HCT116 (cell line): ENCODE data around the gene OSBP2. TPM values are rescaled to one million over a fixed set of nuclear protein-coding genes. Genes with fewer than 3 reads are reported as not detected.

ENCODE experiments used
- ATAC-seq: fragments of 200-7000 bp; cut with Tn5 transposase; 2 replicates; pipeline ENCODE4 v1.9.1; 2020; ENCODE audit warnings: mild to moderate bottlenecking, moderate library complexity
- BruUV-seq: library from RNA; stranded (reverse); fragments of 400-500 nt; replicated peaks from 2 replicates; lab custom pipeline; 2021; lab: Mats Ljungman, UMichigan
- CTCF ChIA-PET: fragments of 300-600 bp; sonication (Branson Sonifier 250); formaldehyde crosslinking; loops from one replicate; lab custom pipeline; 2021; ENCODE audit warnings: antibody characterized with exemption; lab: Charles Lee
- POLR2A ChIA-PET: fragments of 300-600, 350-600 bp; sonication (Branson Sonifier 250); formaldehyde crosslinking; loops from one replicate; lab custom pipeline; 2021; ENCODE audit warnings: antibody characterized with exemption; lab: Charles Lee
- RAD21 ChIA-PET, 2 experiments: fragments of 300-600 bp; sonication (Branson Sonifier 250); formaldehyde crosslinking; loops; one replicate each; lab custom pipeline; 2023; ENCODE audit warnings: low total read pairs in 2 of 2; ENCODE audit not compliant: uncharacterized antibody in 2 of 2, unreplicated experiment in 2 of 2, low non-redundant PET in 1 of 2; lab: Charles Lee
- DNase-seq: peaks from one replicate; pipeline ENCODE4 v3.0.0-alpha.2; 2010; ENCODE audit warnings: low read depth, low spot score
- H2AFZ ChIP-seq: fragments of 200-600 bp; shearing (Covaris generic), sonication (generic); 2 replicates; pipeline ENCODE4 v1.6.1; 2017; ENCODE audit warnings: low read depth, mixed run types, mixed read lengths, antibody characterized with exemption, low read length; ENCODE audit not compliant: poor library complexity, severe bottlenecking
- H3K27ac ChIP-seq: 2 replicates; pipeline ENCODE4 v1.5.1; 2012; ENCODE audit warnings: low read depth, low read length
- H3K27me3 ChIP-seq: fragments of 200-600 bp; sonication (generic); 2 replicates; pipeline ENCODE4 v1.6.1; 2016; ENCODE audit warnings: mixed run types, low read length, mixed read lengths; ENCODE audit not compliant: insufficient read depth
- H3K36me3 ChIP-seq, 2 experiments: fragments of 200-500 bp in 1 of 2; fragments of 200-600 bp in 1 of 2; sonication (Bioruptor generic) in 1 of 2; sonication (generic) in 1 of 2; 2 replicates each; pipeline versions ENCODE4 v1.5.1 to v1.6.1; 2014 to 2016; ENCODE audit warnings: low read length in 2 of 2, inconsistent platforms in 1 of 2, mixed read lengths in 1 of 2, mixed run types in 1 of 2; ENCODE audit not compliant: insufficient read depth in 2 of 2, control insufficient read depth in 1 of 2
- H3K4me1 ChIP-seq, 2 experiments: fragments of 200-600 bp in 1 of 2; sonication (generic) in 1 of 2; 2 replicates each; pipeline versions ENCODE4 v1.5.1 to v1.6.1; 2012 to 2017; ENCODE audit warnings: low read length in 2 of 2, inconsistent platforms in 1 of 2, mild to moderate bottlenecking in 1 of 2, mixed read lengths in 1 of 2, mixed run types in 1 of 2, moderate library complexity in 1 of 2; ENCODE audit not compliant: insufficient read depth in 2 of 2, control insufficient read depth in 1 of 2
- H3K4me2 ChIP-seq: fragments of 200-600 bp; sonication (generic); 2 replicates; pipeline ENCODE4 v1.6.1; 2017; ENCODE audit warnings: mixed run types, low read length, mixed read lengths
- H3K4me3 ChIP-seq, 2 experiments: fragments of 200-600 bp in 1 of 2; sonication (generic) in 1 of 2; replicated peaks in 1 of 2; 2 replicates each; pipeline ENCODE4 v1.5.1; 2011 to 2016; ENCODE audit warnings: low read length in 2 of 2, control low read depth in 1 of 2, low read depth in 1 of 2, mild to moderate bottlenecking in 1 of 2, mixed read lengths in 1 of 2, mixed run types in 1 of 2
- H3K79me2 ChIP-seq: fragments of 200-600 bp; sonication (generic); 2 replicates; pipeline ENCODE4 v1.6.1; 2017; ENCODE audit warnings: mild to moderate bottlenecking, mixed run types, low read length, moderate library complexity, mixed read lengths; ENCODE audit not compliant: insufficient read depth
- H3K9ac ChIP-seq: fragments of 200-600 bp; sonication (generic); 2 replicates; pipeline ENCODE4 v1.6.1; 2016; ENCODE audit warnings: low read length, mixed read lengths
- H3K9me2 ChIP-seq: fragments of 200-600 bp; sonication (generic), shearing (Covaris generic); 2 replicates; pipeline ENCODE4 v1.6.1; 2017; ENCODE audit warnings: mixed run types, mild to moderate bottlenecking, moderate library complexity; ENCODE audit not compliant: insufficient read depth
- H3K9me3 ChIP-seq, 2 experiments: fragments of 200-500 bp in 1 of 2; fragments of 200-600 bp in 1 of 2; sonication (Bioruptor generic) in 1 of 2; sonication (generic) in 1 of 2; 2 replicates each; pipeline ENCODE4 v1.6.1; 2014 to 2017; ENCODE audit warnings: low read length in 2 of 2, mixed read lengths in 2 of 2, inconsistent platforms in 1 of 2, low read depth in 1 of 2, mild to moderate bottlenecking in 1 of 2, mixed run types in 1 of 2, moderate library complexity in 1 of 2; ENCODE audit not compliant: control insufficient read depth in 1 of 2, insufficient read depth in 1 of 2
- H4K20me1 ChIP-seq: fragments of 200-600 bp; sonication (generic), shearing (Covaris generic); 2 replicates; pipeline ENCODE4 v1.6.1; 2017; ENCODE audit warnings: mixed run types, mild to moderate bottlenecking, moderate library complexity; ENCODE audit not compliant: insufficient read depth
- CBX3 ChIP-seq: IDR thresholded peaks from 2 replicates; pipeline ENCODE4 v1.6.1; 2012; ENCODE audit warnings: low read depth
- CEBPB ChIP-seq: IDR thresholded peaks from 2 replicates; pipeline ENCODE4 v1.6.1; 2012; ENCODE audit warnings: low read depth
- EGR1 ChIP-seq: IDR thresholded peaks from 2 replicates; pipeline ENCODE4 v1.6.1; 2012; ENCODE audit warnings: low read depth
- ELF1 ChIP-seq: IDR thresholded peaks from 2 replicates; pipeline ENCODE4 v1.6.1; 2012; ENCODE audit warnings: low read depth, borderline replicate concordance
- EZH2 ChIP-seq: fragments of 200-600 bp; sonication (generic); IDR thresholded peaks from 2 replicates; pipeline ENCODE4 v1.6.1; 2017; ENCODE audit warnings: antibody characterized with exemption, mixed run types
- POLR2AphosphoS5 ChIP-seq: IDR thresholded peaks from 2 replicates; pipeline ENCODE4 v1.6.1; 2011; ENCODE audit warnings: mild to moderate bottlenecking, low read depth, low read length, moderate library complexity
- SP1 ChIP-seq: IDR thresholded peaks from 2 replicates; pipeline ENCODE4 v1.6.1; 2012; ENCODE audit warnings: low read depth
- YY1 ChIP-seq: IDR thresholded peaks from 2 replicates; pipeline ENCODE4 v1.6.1; 2011; ENCODE audit warnings: low read length, low read depth, moderate library complexity, mild to moderate bottlenecking; ENCODE audit not compliant: insufficient replicate concordance; ENCODE audit errors: extremely low read depth
- ZFX ChIP-seq: fragments of 450-650 bp; IDR thresholded peaks from 2 replicates; pipeline ENCODE4 v1.6.1; 2017
- intact Hi-C: fragments of 100-400 bp; cut with micrococcal nuclease; formaldehyde crosslinking; loops from 2 replicates; pipeline ENCODE4 v1.10.0; 2022
- total RNA-seq: library from RNA; stranded (reverse); gene quantifications from one replicate; pipeline ENCODE4 v1.2.1, GENCODE V29; 2021; ENCODE audit not compliant: unreplicated experiment
- TF ChIP-seq, protein P1 (sequence below), 3 experiments: fragments of 200-600 bp in 1 of 3; sonication (generic) in 1 of 3; IDR thresholded peaks in 2 of 3; conservative IDR thresholded peaks in 1 of 3; 2 replicates each; pipeline ENCODE4 v1.5.1; 2012 to 2017; ENCODE audit warnings: low read depth in 2 of 3, low read length in 2 of 3, antibody characterized with exemption in 1 of 3, borderline replicate concordance in 1 of 3, control low read depth in 1 of 3, mild to moderate bottlenecking in 1 of 3, mixed read lengths in 1 of 3, mixed run types in 1 of 3, moderate library complexity in 1 of 3; ENCODE audit not compliant: insufficient read depth in 1 of 3
- TF ChIP-seq, protein P2 (sequence below): IDR thresholded peaks from 2 replicates; pipeline ENCODE4 v1.6.1; 2011; ENCODE audit warnings: mild to moderate bottlenecking, low read length, moderate library complexity; ENCODE audit not compliant: insufficient replicate concordance; ENCODE audit errors: extremely low read depth
- TF ChIP-seq, protein P3 (sequence below): IDR thresholded peaks from 2 replicates; pipeline ENCODE4 v1.6.1; 2012
- TF ChIP-seq, protein P4 (sequence below): IDR thresholded peaks from 2 replicates; pipeline ENCODE4 v1.6.1; 2012
- TF ChIP-seq, protein P5 (sequence below): IDR thresholded peaks from 2 replicates; pipeline ENCODE4 v1.6.1; 2012; ENCODE audit warnings: low read depth

OSBP2 gene
- total RNA-seq, 1 experiment from 2014 or later = 12.9 TPM

DNA sequence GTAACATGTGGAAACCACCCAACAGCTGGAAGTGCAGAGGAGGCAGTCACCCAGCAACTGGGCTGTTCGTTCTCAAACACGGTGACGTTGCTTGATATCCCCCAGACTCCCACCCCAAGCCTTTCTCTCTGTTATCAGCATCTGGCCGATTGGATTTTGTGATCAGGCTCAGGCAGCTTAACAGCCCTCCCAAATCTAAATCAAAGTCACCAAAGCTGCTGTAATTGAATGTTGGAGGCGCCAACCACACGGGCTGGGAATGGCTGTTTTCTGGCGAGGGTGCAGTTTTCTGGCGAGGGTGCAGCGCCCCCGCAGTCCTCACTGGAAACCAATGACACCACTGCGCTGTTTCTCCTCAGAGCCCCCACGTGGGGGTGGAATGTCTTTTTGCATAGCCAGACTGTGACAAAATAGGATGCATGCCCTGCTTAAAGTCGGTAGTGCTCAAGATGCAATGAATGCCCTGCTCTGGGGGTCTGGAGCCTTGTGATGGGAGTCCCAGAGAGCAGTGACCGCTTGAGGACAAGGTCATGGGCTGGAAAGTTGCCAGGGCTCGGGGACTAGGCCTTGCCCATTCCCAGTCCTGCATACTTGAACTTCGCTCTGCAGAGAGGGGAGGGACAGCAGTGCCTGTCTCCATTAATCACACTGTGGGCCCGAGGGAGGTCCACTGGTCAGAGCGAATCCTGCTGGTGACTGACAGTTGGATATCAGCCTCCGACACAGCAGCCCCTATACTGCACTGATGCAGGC is 168.6 kb downstream of the OSBP2 start (continued):
- no peak for TF ChIP-seq YY1
- TF ChIP-seq, protein P1, sequence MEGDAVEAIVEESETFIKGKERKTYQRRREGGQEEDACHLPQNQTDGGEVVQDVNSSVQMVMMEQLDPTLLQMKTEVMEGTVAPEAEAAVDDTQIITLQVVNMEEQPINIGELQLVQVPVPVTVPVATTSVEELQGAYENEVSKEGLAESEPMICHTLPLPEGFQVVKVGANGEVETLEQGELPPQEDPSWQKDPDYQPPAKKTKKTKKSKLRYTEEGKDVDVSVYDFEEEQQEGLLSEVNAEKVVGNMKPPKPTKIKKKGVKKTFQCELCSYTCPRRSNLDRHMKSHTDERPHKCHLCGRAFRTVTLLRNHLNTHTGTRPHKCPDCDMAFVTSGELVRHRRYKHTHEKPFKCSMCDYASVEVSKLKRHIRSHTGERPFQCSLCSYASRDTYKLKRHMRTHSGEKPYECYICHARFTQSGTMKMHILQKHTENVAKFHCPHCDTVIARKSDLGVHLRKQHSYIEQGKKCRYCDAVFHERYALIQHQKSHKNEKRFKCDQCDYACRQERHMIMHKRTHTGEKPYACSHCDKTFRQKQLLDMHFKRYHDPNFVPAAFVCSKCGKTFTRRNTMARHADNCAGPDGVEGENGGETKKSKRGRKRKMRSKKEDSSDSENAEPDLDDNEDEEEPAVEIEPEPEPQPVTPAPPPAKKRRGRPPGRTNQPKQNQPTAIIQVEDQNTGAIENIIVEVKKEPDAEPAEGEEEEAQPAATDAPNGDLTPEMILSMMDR (IDR thresholded peaks at IDR 0.05 in 2 of 3, conservative IDR thresholded peaks at IDR 0.05 in 1 of 3; ENCODE audit: borderline replicate concordance in 1 of 3, insufficient read depth in 1 of 3, low read depth in 2 of 3, low read length in 2 of 3) = no peak

DNA sequence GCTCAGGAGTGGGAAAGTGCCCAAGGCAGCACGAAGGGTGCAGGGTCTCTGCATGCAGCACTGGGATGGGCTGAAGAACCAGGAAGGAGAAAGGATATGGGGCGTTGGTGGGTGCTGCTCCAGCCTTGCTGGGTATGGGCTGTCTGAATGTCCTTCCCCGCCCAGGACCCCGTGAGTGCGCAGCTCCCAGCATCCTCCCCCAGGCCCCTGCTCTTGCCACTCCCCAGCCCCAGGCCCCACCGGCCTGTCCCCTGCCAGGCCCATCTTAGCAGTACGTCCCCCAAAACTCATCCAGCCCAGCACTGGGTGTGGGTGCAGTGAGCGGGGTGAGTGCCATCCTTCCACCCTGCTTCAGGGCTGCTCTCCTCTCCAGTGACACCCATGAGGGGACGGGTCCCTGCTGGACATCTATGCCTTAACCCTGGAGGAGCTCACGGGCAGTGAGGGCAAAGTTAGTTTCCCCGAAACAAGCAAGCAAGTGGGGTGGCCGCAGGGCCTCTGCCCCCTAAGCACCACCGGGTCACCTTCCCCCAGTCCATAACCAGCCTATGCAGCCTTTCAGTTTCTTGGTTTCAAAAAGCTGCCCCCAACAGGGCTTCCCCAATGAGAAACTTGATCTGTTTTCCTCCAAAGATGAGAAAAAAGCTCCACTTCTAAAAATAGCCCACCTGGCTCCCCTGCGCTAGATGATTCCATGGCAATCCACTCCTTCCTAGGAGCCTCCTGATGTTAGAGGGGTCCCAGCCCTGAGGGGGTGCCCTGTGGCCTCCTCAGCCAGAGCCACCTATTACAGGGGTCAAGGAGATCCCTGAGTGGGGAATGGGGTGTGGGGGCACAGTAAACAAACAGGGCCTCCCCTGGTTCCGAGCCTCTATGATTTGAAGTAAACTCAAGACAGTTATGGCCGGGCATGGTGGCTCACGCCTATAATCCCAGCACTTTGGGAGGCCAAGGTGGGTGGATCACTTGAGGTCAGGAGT is 170.1 kb downstream of the OSBP2 start:
- Histone ChIP-seq H4K20me1 (no peaks in the 10 kb centered on the region), H3K4me3 (no peak overlapping the region), H3K9ac (no peak overlapping the region), H3K4me1 (no peaks in the 10 kb centered on the region; a peak in 1 of 4 replicates), H3K4me2 (no peak overlapping the region), H3K79me2 (no peaks in the 10 kb centered on the region), H2AFZ (no peak overlapping the region), H3K27me3 (no peaks in the 10 kb centered on the region), H3K9me2 (no peaks in the 10 kb centered on the region), H3K9me3 (no peaks in the 10 kb centered on the region), H3K36me3 (no peaks in the 10 kb centered on the region), H3K27ac (no peak overlapping the region)
- ATAC-seq (no peak), DNase-seq (no peak)
- POLR2A ChIA-PET = no interaction called here
- CTCF ChIA-PET = no interaction called here
- RAD21 ChIA-PET = no interaction called here
- BruUV-seq = no TSS peak
- intact Hi-C loops = no loop called here
- TF ChIP-seq ZFX = no peak
- TF ChIP-seq, protein P2, sequence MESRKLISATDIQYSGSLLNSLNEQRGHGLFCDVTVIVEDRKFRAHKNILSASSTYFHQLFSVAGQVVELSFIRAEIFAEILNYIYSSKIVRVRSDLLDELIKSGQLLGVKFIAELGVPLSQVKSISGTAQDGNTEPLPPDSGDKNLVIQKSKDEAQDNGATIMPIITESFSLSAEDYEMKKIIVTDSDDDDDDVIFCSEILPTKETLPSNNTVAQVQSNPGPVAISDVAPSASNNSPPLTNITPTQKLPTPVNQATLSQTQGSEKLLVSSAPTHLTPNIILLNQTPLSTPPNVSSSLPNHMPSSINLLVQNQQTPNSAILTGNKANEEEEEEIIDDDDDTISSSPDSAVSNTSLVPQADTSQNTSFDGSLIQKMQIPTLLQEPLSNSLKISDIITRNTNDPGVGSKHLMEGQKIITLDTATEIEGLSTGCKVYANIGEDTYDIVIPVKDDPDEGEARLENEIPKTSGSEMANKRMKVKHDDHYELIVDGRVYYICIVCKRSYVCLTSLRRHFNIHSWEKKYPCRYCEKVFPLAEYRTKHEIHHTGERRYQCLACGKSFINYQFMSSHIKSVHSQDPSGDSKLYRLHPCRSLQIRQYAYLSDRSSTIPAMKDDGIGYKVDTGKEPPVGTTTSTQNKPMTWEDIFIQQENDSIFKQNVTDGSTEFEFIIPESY = no peak
- TF ChIP-seq, protein P3, sequence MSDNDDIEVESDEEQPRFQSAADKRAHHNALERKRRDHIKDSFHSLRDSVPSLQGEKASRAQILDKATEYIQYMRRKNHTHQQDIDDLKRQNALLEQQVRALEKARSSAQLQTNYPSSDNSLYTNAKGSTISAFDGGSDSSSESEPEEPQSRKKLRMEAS = no peak
- TF ChIP-seq CBX3 = no peak
- TF ChIP-seq, protein P4, sequence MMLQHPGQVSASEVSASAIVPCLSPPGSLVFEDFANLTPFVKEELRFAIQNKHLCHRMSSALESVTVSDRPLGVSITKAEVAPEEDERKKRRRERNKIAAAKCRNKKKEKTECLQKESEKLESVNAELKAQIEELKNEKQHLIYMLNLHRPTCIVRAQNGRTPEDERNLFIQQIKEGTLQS = no peak
- no peak for TF ChIP-seq ELF1
- TF ChIP-seq, protein P5, sequence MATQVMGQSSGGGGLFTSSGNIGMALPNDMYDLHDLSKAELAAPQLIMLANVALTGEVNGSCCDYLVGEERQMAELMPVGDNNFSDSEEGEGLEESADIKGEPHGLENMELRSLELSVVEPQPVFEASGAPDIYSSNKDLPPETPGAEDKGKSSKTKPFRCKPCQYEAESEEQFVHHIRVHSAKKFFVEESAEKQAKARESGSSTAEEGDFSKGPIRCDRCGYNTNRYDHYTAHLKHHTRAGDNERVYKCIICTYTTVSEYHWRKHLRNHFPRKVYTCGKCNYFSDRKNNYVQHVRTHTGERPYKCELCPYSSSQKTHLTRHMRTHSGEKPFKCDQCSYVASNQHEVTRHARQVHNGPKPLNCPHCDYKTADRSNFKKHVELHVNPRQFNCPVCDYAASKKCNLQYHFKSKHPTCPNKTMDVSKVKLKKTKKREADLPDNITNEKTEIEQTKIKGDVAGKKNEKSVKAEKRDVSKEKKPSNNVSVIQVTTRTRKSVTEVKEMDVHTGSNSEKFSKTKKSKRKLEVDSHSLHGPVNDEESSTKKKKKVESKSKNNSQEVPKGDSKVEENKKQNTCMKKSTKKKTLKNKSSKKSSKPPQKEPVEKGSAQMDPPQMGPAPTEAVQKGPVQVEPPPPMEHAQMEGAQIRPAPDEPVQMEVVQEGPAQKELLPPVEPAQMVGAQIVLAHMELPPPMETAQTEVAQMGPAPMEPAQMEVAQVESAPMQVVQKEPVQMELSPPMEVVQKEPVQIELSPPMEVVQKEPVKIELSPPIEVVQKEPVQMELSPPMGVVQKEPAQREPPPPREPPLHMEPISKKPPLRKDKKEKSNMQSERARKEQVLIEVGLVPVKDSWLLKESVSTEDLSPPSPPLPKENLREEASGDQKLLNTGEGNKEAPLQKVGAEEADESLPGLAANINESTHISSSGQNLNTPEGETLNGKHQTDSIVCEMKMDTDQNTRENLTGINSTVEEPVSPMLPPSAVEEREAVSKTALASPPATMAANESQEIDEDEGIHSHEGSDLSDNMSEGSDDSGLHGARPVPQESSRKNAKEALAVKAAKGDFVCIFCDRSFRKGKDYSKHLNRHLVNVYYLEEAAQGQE = no peak
- no peak for TF ChIP-seq SP1
- no peak for TF ChIP-seq EGR1
- TF ChIP-seq CEBPB = no peak
- TF ChIP-seq EZH2 = no peak
- no peak for TF ChIP-seq POLR2AphosphoS5
